Measurements from ENCODE around the gene TRIM47. TPM values are rescaled to one million over a fixed set of nuclear protein-coding genes. Genes with fewer than 3 reads are reported as not detected.

The TRIM47 gene
- total and polyA plus RNA-seq, 2 of the 13 experiments (the other 11 are each of a cell fraction or from before 2014, with no cell fraction given) = 33.5 to 82.0 TPM

DNA sequence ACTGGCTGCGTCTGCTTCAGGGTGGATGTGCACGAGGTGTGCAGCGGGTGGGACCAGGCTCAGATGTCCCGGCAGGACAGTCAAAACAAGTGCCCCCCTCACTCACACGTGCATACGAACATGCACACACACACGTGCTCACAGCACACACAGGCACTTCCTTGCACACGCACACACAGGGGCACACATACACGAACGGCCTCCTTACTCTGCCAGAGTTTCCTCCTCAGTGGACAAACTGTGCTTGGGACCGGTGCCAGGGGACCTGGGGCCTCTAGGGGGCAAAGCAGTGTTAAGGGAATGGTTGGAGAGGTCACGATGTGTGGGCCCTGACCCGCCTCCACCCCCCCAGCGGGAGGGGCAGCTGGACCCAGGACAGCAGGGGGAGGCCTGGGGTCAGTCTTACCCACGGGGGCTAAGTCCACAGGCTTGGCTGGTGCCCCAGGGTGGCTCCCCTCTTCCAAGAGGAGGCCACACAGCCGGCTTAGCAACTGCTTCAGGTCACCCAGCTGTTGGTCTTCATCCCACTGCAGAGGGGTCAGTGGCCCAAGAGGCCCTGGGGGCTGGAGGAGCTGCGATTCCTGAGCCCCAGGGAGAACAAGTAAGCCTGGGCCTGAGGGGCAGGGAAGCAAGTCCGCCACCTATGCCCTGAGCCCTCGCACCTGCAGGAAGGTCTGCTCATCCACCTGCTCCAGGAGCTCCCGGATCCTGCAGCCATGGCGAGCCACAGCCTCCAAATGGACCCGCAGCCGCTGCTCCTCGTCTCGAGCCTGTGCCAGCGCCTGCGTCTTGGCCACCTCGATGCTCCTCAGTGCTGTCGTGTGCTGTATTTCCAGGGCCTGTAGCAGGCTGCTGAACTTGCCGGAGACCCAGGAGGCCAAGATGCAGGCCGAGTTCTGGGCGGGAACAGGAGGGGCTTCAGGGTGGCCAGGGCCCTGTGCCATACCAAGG lies 13.5 kb upstream of the TRIM47 start (continued):
- TF ChIP-seq KIAA2018 (CRISPR knock-in tag; IDR thresholded peaks at IDR 0.05; ENCODE audit: borderline replicate concordance) (no peak), ZNF616 (CRISPR knock-in tag; IDR thresholded peaks at IDR 0.05; ENCODE audit: low read depth) (peak; percentile 25; the same call in 1 of the 2 replicates), SRSF1 (optimal IDR thresholded peaks at IDR 0.05; ENCODE audit: low read depth, low read length) (no peak), ZNF776 (CRISPR knock-in tag; IDR thresholded peaks at IDR 0.05) (no peak), ELF1 (CRISPR knock-in tag; IDR thresholded peaks at IDR 0.05) (peak; percentile 39; the same call in 1 of the 2 replicates), HOXA3 (CRISPR knock-in tag; IDR thresholded peaks at IDR 0.05) (peak; percentile 51), ZNF543 (CRISPR knock-in tag; IDR thresholded peaks at IDR 0.05) (0 out of 2 replicates have a peak, but pooled peaks have one; percentile 21), ZNF143 (CRISPR knock-in tag; IDR thresholded peaks at IDR 0.05) (0 out of 2 replicates have a peak, but pooled peaks have one; percentile 4), SAP130 (CRISPR knock-in tag; IDR thresholded peaks at IDR 0.05; ENCODE audit: low read depth) (peak; percentile 80), ZGPAT (CRISPR knock-in tag; IDR thresholded peaks at IDR 0.05) (peak; percentile 68), HOXA9 (CRISPR knock-in tag; IDR thresholded peaks at IDR 0.05; ENCODE audit: borderline replicate concordance) (no peak; the same call in 1 of the 2 replicates), AKAP8 (CRISPR knock-in tag; IDR thresholded peaks at IDR 0.05) (peak; percentile 89), KLF16 (CRISPR knock-in tag; IDR thresholded peaks at IDR 0.05) (peak in 1 of 2 experiments; percentile 82; a peak in 2 of 4 replicates), MYNN (CRISPR knock-in tag; IDR thresholded peaks at IDR 0.05; ENCODE audit: low read depth) (no peak), ARID2 (CRISPR knock-in tag; IDR thresholded peaks at IDR 0.05; ENCODE audit: borderline replicate concordance) (peak; percentile 94; the same call in 1 of the 2 replicates)
- TF ChIP-seq, protein P1, sequence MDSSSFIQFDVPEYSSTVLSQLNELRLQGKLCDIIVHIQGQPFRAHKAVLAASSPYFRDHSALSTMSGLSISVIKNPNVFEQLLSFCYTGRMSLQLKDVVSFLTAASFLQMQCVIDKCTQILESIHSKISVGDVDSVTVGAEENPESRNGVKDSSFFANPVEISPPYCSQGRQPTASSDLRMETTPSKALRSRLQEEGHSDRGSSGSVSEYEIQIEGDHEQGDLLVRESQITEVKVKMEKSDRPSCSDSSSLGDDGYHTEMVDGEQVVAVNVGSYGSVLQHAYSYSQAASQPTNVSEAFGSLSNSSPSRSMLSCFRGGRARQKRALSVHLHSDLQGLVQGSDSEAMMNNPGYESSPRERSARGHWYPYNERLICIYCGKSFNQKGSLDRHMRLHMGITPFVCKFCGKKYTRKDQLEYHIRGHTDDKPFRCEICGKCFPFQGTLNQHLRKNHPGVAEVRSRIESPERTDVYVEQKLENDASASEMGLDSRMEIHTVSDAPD (CRISPR knock-in tag; IDR thresholded peaks at IDR 0.05) = 0 out of 2 replicates have a peak, but pooled peaks have one; percentile 80

All from HepG2 (cell line).